Measurements from ENCODE around the gene AGBL1. TPM values are rescaled to one million over a fixed set of nuclear protein-coding genes. Genes with fewer than 3 reads are reported as not detected.

The AGBL1 gene
- total RNA-seq, 2 experiments from 2014 or later = not detected

DNA sequence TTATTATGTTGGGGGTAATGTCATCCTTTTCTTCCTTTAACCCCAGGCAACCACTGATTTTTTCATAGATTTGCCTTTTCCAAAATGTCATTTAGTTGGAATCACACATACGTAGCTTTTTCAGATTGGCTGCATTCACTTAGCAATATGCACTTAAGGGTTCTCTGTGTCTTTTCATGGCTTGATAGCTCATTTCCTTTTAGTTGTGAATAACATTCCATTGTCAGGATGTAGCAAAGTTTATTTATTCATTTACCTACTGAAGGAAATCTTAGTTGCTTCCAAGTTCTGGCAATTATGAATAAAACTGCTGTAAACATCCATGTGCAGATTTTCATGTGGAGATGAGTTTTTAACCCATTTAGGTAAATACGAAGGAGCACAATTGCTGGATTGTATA, 125.4 kb downstream of the AGBL1 start:
- peaks cover 2% of the 10 kb centered on the region for H3K27me3 Mint-ChIP-seq
- H3K9me3 Mint-ChIP-seq (ENCODE audit: low read depth) = peaks cover 2% of the 10 kb centered on the region
- ATAC-seq (no peak), DNase-seq (no peak)
- no peak overlapping the region for H3K27ac Mint-ChIP-seq
- no peak overlapping the region for H3K4me3 Mint-ChIP-seq
- no peaks in the 10 kb centered on the region for H3K36me3 Mint-ChIP-seq
- H3K4me1 Mint-ChIP-seq = no peaks in the 10 kb centered on the region
- CTCF ChIA-PET = no interaction called here

DNA sequence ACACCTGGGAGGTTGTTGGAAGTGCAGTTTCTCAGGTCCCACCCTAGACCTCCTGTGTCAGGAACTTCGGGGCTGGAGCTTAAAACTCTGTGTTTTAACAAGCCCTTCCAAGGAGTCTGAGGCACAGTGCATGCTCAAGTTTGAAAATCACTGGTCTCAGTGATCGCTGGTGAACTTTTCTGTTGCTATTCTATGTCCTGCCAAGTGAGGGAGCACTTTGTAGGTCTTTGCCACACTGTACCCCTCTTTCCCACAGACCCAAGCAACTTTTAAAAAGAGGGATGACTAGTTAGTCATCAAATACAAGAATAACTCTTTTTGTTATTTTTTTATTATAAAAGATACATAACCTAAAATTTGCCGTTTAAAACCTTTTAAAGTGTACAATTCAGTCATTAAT, 133.7 kb downstream of the AGBL1 start:
- no peak overlapping the region for H3K27ac Mint-ChIP-seq
- CTCF ChIA-PET = no interaction called here
- H3K27me3 Mint-ChIP-seq = peaks cover 7% of the 10 kb centered on the region
- H3K9me3 Mint-ChIP-seq (ENCODE audit: low read depth) = peaks cover 6% of the 10 kb centered on the region
- ATAC-seq (no peak), DNase-seq (no peak)
- no peaks in the 10 kb centered on the region for H3K36me3 Mint-ChIP-seq
- H3K4me3 Mint-ChIP-seq = no peak overlapping the region
- H3K4me1 Mint-ChIP-seq = peaks cover 2% of the 10 kb centered on the region

DNA sequence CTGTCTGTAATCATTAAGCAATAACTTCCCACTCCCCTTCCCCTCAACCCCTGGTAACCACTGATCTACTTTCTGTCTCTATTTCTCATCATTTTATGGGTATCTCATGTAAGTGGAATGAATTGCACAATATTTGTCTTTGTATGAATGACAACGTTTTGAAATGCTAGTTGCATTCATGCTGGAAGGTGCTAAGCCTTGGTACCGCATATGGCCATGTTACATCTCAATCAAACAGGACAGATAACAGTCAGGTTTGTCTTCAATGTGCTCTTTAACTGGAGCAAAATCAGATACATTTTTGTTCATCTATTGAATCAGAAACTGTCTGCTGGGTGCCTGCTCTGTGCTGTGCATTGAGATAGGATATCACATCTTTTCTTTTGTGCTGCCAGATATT, 134.2 kb downstream of the AGBL1 start:
- DNase-seq (no peak), ATAC-seq (no peak)
- Mint-ChIP-seq H3K4me3 (no peak overlapping the region), H3K27ac (no peak overlapping the region), H3K9me3 (ENCODE audit: low read depth) (peaks cover 6% of the 10 kb centered on the region), H3K27me3 (peaks cover 7% of the 10 kb centered on the region), H3K36me3 (no peaks in the 10 kb centered on the region), H3K4me1 (peaks cover 2% of the 10 kb centered on the region)
- CTCF ChIA-PET = no interaction called here

DNA sequence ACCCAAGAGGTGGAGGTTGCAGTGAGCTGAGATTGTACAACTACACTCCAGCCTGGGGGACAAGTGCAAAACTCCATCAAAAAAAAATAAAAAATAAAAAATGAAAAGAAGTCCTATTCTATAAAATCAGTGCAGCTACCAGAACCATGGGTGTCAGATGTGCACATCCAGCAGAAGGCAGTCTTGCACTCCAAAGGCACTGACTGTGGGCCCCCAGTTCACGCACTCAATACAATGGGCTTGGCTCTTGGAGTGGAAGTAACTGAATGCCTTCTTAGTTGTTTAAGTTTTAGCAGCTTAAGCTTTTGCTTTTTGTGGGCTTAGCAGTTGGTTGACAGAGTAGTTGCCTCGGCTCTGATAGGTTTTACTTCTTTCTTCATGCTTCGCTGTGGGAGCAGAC, 141.4 kb downstream of the AGBL1 start:
- H3K36me3 Mint-ChIP-seq = no peaks in the 10 kb centered on the region
- H3K27ac Mint-ChIP-seq = no peak overlapping the region
- no peaks in the 10 kb centered on the region for H3K4me1 Mint-ChIP-seq
- ATAC-seq (no peak), DNase-seq (no peak)
- H3K9me3 Mint-ChIP-seq (ENCODE audit: low read depth) = peaks cover 4% of the 10 kb centered on the region
- no peak overlapping the region for H3K4me3 Mint-ChIP-seq
- CTCF ChIA-PET = no interaction called here
- peaks cover 5% of the 10 kb centered on the region for H3K27me3 Mint-ChIP-seq

- H3K4me3 Mint-ChIP-seq = no peak overlapping the region
- no peaks in the 10 kb centered on the region for H3K9me3 Mint-ChIP-seq (ENCODE audit: low read depth)
- DNase-seq = no peak
- H3K36me3 Mint-ChIP-seq = no peaks in the 10 kb centered on the region
- no peak overlapping the region for H3K27ac Mint-ChIP-seq
- no peak for ATAC-seq
- H3K4me1 Mint-ChIP-seq = peaks cover 2% of the 10 kb centered on the region
- CTCF ChIA-PET = no interaction called here
- H3K27me3 Mint-ChIP-seq = peaks cover 18% of the 10 kb centered on the region
Observed at GRCh38 chr15:86229306-86229705, 149.6 kb downstream of the AGBL1 start.

GRCh38 chr15:86229936-86230335, 150.3 kb downstream of the AGBL1 start:
- Mint-ChIP-seq H3K36me3 (no peaks in the 10 kb centered on the region), H3K27ac (no peak overlapping the region)
- DNase-seq = no peak

GRCh38 chr15:86231864-86232721, 152.4 kb downstream of the AGBL1 start:
- Mint-ChIP-seq H3K9me3 (ENCODE audit: low read depth) (no peaks in the 10 kb centered on the region), H3K36me3 (no peaks in the 10 kb centered on the region), H3K27me3 (peaks cover 16% of the 10 kb centered on the region), H3K4me3 (no peak overlapping the region), H3K27ac (no peak overlapping the region), H3K4me1 (peaks cover 2% of the 10 kb centered on the region)
- DNase-seq (peak; percentile 45), ATAC-seq (peak; percentile 60)
- CTCF ChIA-PET = interaction anchor here (1.3 kb wide), 1 partner anchor 385 kb away, joined by 3 read pairs; no protein-coding TSS in a partner anchor

More at GRCh38 chr15:86229936-86230335, 150.3 kb downstream of the AGBL1 start:
- CTCF ChIA-PET = no interaction called here
- Mint-ChIP-seq H3K27me3 (peaks cover 18% of the 10 kb centered on the region), H3K9me3 (ENCODE audit: low read depth) (no peaks in the 10 kb centered on the region), H3K4me1 (peaks cover 2% of the 10 kb centered on the region), H3K4me3 (no peak overlapping the region)
- no peak for ATAC-seq

DNA sequence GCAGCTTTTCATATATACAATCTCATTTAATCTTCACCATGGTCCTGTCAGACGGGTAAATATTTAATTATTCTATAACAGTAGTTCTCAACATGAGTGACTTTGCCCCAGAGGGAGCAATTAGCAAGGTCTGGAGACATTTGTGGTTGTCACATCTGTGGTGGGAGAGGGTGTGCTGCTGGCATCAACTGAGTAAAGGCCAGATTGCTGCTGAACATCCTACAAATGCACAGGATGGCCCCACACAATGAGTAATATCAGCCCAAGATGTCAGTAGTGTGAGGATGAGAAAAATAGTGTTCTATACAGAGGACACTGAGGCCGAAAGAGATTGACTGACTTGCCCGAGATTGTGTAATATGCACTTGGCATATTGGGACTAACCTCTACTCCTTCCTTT, 156.0 kb downstream of the AGBL1 start:
- Mint-ChIP-seq H3K27ac (no peak overlapping the region), H3K4me3 (no peak overlapping the region), H3K4me1 (peaks cover 2% of the 10 kb centered on the region), H3K27me3 (peaks cover 7% of the 10 kb centered on the region), H3K36me3 (no peaks in the 10 kb centered on the region), H3K9me3 (ENCODE audit: low read depth) (no peaks in the 10 kb centered on the region)
- CTCF ChIA-PET = interaction anchor here (1.5 kb wide), 1 partner anchor 508 kb away, joined by 4 read pairs; no protein-coding TSS in a partner anchor
- no peak for ATAC-seq
- DNase-seq = no peak

DNA sequence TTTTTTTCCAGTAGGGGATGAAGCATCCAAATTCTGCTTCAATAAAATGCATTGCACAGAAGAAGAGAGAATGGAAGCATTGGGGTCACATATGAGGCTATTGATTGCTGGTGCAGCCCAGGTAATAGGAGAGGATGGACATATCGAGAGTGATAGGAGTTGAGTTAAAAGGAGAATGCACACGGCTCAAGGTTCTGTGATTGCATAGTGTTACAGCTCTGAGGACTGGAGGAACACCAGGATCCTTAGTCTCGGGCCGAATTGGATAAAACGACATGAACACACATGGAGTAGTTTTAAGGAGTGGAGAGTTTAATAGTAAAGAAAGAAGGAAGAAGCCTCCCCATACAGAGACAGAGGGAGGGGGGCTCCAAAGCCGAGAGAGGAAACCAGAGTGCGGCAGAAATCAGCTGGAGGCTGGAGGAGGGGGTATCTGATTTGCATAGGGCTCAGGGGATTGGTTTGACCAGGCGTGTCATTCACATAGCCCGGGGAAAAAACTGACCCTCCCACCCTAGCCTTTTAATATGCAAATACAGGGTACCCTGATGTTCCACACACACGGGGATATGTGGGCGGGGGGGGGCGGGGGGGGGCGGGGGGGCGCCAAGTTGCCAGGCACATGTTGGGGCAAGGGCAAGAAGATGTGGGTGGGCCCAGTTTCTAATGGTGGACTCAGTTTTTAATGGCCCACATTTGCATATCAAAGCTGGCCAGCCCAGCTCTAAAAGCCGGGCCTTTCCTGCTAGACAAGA, 156.9 kb downstream of the AGBL1 start:
- DNase-seq = no peak
- CTCF ChIA-PET = no interaction called here
- ATAC-seq = no peak
- H3K27me3 Mint-ChIP-seq = peaks cover 7% of the 10 kb centered on the region
- no peak overlapping the region for H3K27ac Mint-ChIP-seq
- peaks cover 2% of the 10 kb centered on the region for H3K4me1 Mint-ChIP-seq
- H3K9me3 Mint-ChIP-seq (ENCODE audit: low read depth) = no peaks in the 10 kb centered on the region
- no peak overlapping the region for H3K4me3 Mint-ChIP-seq
- no peaks in the 10 kb centered on the region for H3K36me3 Mint-ChIP-seq

- Mint-ChIP-seq H3K9me3 (ENCODE audit: low read depth) (no peaks in the 10 kb centered on the region), H3K36me3 (no peaks in the 10 kb centered on the region), H3K4me1 (peaks cover 2% of the 10 kb centered on the region), H3K27me3 (peaks cover 6% of the 10 kb centered on the region), H3K27ac (no peak overlapping the region), H3K4me3 (no peak overlapping the region)
- no peak for ATAC-seq
- no peak for DNase-seq
- CTCF ChIA-PET = no interaction called here
Observed at GRCh38 chr15:86237111-86237500, 157.4 kb downstream of the AGBL1 start.

DNA sequence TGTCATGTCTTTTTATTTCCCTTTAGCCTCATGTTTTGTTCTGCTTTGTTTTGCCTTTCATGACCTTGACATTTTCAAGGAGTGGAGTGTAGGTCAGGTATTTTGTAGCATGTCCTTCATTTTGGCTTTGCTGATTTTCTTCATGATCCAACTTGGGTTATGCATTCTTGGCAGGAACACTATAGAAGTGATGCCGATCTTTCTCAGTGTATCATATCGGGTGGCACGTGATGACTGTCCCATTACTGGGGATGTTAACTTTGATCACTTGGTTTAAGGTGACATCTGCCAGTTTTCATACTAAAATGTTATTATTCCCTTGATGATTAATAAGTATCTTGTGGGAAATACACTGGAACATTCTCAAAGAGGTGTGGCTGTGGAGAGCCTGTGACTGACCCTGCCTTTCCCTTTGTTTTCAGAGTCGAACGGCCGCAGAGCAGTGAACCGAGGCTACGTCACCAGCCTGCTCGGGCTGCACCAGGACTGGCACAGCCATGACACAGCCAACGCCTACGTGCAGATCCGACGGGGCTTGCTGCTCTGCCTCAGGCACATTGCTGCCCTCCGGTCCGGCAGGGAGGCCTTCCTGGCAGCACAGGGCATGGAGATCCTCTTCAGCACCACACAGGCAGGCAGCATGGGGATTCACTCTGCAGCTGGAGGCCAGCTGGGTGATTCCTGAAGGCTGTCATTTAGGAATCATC, 167.7 kb downstream of the AGBL1 start:
- DNase-seq = no peak
- Mint-ChIP-seq H3K27ac (no peak overlapping the region), H3K36me3 (no peaks in the 10 kb centered on the region), H3K4me1 (no peaks in the 10 kb centered on the region), H3K27me3 (no peaks in the 10 kb centered on the region), H3K9me3 (ENCODE audit: low read depth) (no peaks in the 10 kb centered on the region), H3K4me3 (no peak overlapping the region)
- CTCF ChIA-PET = no interaction called here
- no peak for ATAC-seq

GRCh38 chr15:86255247-86255646, 175.6 kb downstream of the AGBL1 start:
- Mint-ChIP-seq H3K27ac (no peak overlapping the region), H3K4me3 (no peak overlapping the region), H3K9me3 (ENCODE audit: low read depth) (no peaks in the 10 kb centered on the region), H3K36me3 (no peaks in the 10 kb centered on the region), H3K4me1 (no peaks in the 10 kb centered on the region), H3K27me3 (no peaks in the 10 kb centered on the region)
- no peak for DNase-seq
- CTCF ChIA-PET = no interaction called here
- ATAC-seq = no peak

GRCh38 chr15:86256628-86257027, 177.0 kb downstream of the AGBL1 start:
- H3K27me3 Mint-ChIP-seq = no peaks in the 10 kb centered on the region
- no peak overlapping the region for H3K27ac Mint-ChIP-seq
- CTCF ChIA-PET = no interaction called here
- ATAC-seq (no peak), DNase-seq (no peak)
- H3K9me3 Mint-ChIP-seq (ENCODE audit: low read depth) = no peaks in the 10 kb centered on the region
- H3K36me3 Mint-ChIP-seq = no peaks in the 10 kb centered on the region
- H3K4me1 Mint-ChIP-seq = no peaks in the 10 kb centered on the region
- no peak overlapping the region for H3K4me3 Mint-ChIP-seq

All from activated CD8-positive, alpha-beta memory T cell treated with anti-CD3 and anti-CD28 coated beads, Interleukin-2, amount 10 ng/mL, durations not matched to agents 7 days and 5 days (primary cell).